HUES6 (cell line): ENCODE measurements around the gene PLAC1.

Experiments
- H3K27ac ChIP-seq: 2 replicates; pipeline ENCODE4 v1.7.0; 2013; ENCODE audit warnings: low read depth, mild to moderate bottlenecking, low read length, inconsistent platforms
- H3K27me3 ChIP-seq: 2 replicates; pipeline ENCODE4 v1.6.1; 2013; ENCODE audit warnings: low read length; ENCODE audit not compliant: control insufficient read depth, insufficient read depth
- H3K36me3 ChIP-seq: 2 replicates; pipeline ENCODE4 v1.6.1; 2013; ENCODE audit warnings: low read length; ENCODE audit not compliant: control insufficient read depth, insufficient read depth
- H3K4me1 ChIP-seq: 2 replicates; pipeline ENCODE4 v1.6.1; 2013; ENCODE audit warnings: low read length; ENCODE audit not compliant: control insufficient read depth, insufficient read depth
- H3K4me3 ChIP-seq: 2 replicates; pipeline ENCODE4 v1.5.1; 2013; ENCODE audit warnings: low read depth, low read length
- H3K9ac ChIP-seq: one replicate; pipeline ENCODE4 v1.6.1; 2013; ENCODE audit warnings: mild to moderate bottlenecking, low read length
- H3K9me3 ChIP-seq: 2 replicates; pipeline ENCODE4 v1.6.1; 2013; ENCODE audit warnings: low read depth, low read length; ENCODE audit not compliant: control insufficient read depth, insufficient read depth

The PLAC1 gene

GRCh38 chrX:134525086-134525792 lies 133.0 kb downstream of the PLAC1 start:
- Histone ChIP-seq H3K9ac (no peak overlapping the region), H3K4me1 (peaks cover 15% of the 10 kb centered on the region; the same call in 1 of the 2 replicates), H3K27me3 (no peaks in the 10 kb centered on the region), H3K27ac (no peak overlapping the region), H3K36me3 (no peaks in the 10 kb centered on the region), H3K4me3 (no peak overlapping the region), H3K9me3 (no peaks in the 10 kb centered on the region)

- no peaks in the 10 kb centered on the region for H3K9me3 ChIP-seq
These were observed 134.1 kb downstream of the PLAC1 start for GRCh38 chrX:134524181-134524580.

GRCh38 chrX:134520860-134521390 lies 137.3 kb downstream of the PLAC1 start:
- Histone ChIP-seq H3K4me1 (0 out of 2 replicates have a peak, but pooled peaks cover 2% of the 10 kb centered on the region), H3K36me3 (no peaks in the 10 kb centered on the region), H3K9me3 (no peaks in the 10 kb centered on the region), H3K27ac (no peak overlapping the region), H3K27me3 (no peaks in the 10 kb centered on the region), H3K4me3 (no peak overlapping the region), H3K9ac (no peak overlapping the region)

More at GRCh38 chrX:134524181-134524580, 134.1 kb downstream of the PLAC1 start:
- Histone ChIP-seq H3K4me3 (no peak overlapping the region), H3K9ac (no peak overlapping the region), H3K4me1 (peaks cover 12% of the 10 kb centered on the region; the same call in 1 of the 2 replicates), H3K36me3 (no peaks in the 10 kb centered on the region), H3K27ac (no peak overlapping the region), H3K27me3 (no peaks in the 10 kb centered on the region)
